ENCODE measurements around the gene MAFB. TPM values are rescaled to one million over a fixed set of nuclear protein-coding genes. Genes with fewer than 3 reads are reported as not detected.

Gene MAFB
- total RNA-seq, 1 experiment from 2014 or later = 0.17 TPM

GRCh38 chr20:40673442-40673841 lies 15.6 kb downstream of the MAFB start:
- Mint-ChIP-seq H3K9me3 (ENCODE audit: low read depth, unreplicated experiment) (no peaks in the 10 kb centered on the region), H3K36me3 (ENCODE audit: insufficient read depth, unreplicated experiment) (peaks cover 4% of the 10 kb centered on the region), H3K4me3 (ENCODE audit: low read depth, unreplicated experiment) (no peak overlapping the region), H3K27ac (ENCODE audit: unreplicated experiment) (peak overlapping the region; percentile 40), H3K4me1 (ENCODE audit: low read depth, unreplicated experiment) (peaks cover 9% of the 10 kb centered on the region), H3K27me3 (ENCODE audit: unreplicated experiment) (peaks cover 45% of the 10 kb centered on the region)
- DNase-seq = peak; percentile 56
- intact Hi-C loops (cut with micrococcal nuclease; ENCODE audit: unreplicated experiment) = no loop called here
- CTCF ChIA-PET = interaction anchor here (0.6 to 1.2 kb wide), 3 partner anchors 8 to 638 kb away, joined by 3 to 5 read pairs (median 3); partner anchors contain the start of gene MAFB
- BruUV-seq (replicated peaks) = no TSS peak
- TF ChIP-seq, protein P1, sequence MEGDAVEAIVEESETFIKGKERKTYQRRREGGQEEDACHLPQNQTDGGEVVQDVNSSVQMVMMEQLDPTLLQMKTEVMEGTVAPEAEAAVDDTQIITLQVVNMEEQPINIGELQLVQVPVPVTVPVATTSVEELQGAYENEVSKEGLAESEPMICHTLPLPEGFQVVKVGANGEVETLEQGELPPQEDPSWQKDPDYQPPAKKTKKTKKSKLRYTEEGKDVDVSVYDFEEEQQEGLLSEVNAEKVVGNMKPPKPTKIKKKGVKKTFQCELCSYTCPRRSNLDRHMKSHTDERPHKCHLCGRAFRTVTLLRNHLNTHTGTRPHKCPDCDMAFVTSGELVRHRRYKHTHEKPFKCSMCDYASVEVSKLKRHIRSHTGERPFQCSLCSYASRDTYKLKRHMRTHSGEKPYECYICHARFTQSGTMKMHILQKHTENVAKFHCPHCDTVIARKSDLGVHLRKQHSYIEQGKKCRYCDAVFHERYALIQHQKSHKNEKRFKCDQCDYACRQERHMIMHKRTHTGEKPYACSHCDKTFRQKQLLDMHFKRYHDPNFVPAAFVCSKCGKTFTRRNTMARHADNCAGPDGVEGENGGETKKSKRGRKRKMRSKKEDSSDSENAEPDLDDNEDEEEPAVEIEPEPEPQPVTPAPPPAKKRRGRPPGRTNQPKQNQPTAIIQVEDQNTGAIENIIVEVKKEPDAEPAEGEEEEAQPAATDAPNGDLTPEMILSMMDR (IDR thresholded peaks at IDR 0.05; ENCODE audit: unreplicated experiment) = no peak

DNA sequence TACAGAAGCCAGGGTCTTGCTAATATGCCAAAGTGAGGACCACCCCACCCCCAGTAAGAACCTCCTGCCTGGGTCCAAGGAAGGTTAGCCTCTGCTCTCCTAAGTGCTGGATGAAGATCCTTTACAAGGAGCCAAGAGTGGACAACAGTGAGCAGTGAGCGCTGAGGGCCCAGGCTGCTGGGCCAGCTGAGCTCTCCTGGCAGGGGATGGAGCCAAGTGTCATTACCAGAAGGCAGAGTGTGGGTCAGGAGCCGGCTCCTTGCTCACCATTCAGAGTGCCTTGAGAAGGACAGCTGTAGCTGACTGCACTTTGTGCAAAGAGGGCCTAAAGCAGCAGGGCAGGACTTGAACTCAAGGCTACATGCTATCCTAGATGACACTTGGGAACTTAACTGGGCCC lies 16.9 kb downstream of the MAFB start:
- Mint-ChIP-seq H3K27me3 (ENCODE audit: unreplicated experiment) (peaks cover 31% of the 10 kb centered on the region), H3K4me1 (ENCODE audit: low read depth, unreplicated experiment) (peaks cover 9% of the 10 kb centered on the region), H3K27ac (ENCODE audit: unreplicated experiment) (no peak overlapping the region), H3K4me3 (ENCODE audit: low read depth, unreplicated experiment) (no peak overlapping the region), H3K9me3 (ENCODE audit: low read depth, unreplicated experiment) (no peaks in the 10 kb centered on the region), H3K36me3 (ENCODE audit: insufficient read depth, unreplicated experiment) (peaks cover 4% of the 10 kb centered on the region)
- CTCF ChIA-PET = no interaction called here
- intact Hi-C loops (cut with micrococcal nuclease; ENCODE audit: unreplicated experiment) = no loop called here
- BruUV-seq (replicated peaks) = no TSS peak
- DNase-seq = no peak
- TF ChIP-seq, protein P1 (IDR thresholded peaks at IDR 0.05; ENCODE audit: unreplicated experiment) = no peak

- intact Hi-C loops (cut with micrococcal nuclease; ENCODE audit: unreplicated experiment) = no loop called here
- Mint-ChIP-seq H3K36me3 (ENCODE audit: insufficient read depth, unreplicated experiment) (peaks cover 4% of the 10 kb centered on the region), H3K27me3 (ENCODE audit: unreplicated experiment) (peaks cover 13% of the 10 kb centered on the region), H3K4me1 (ENCODE audit: low read depth, unreplicated experiment) (peaks cover 9% of the 10 kb centered on the region), H3K27ac (ENCODE audit: unreplicated experiment) (no peak overlapping the region), H3K4me3 (ENCODE audit: low read depth, unreplicated experiment) (no peak overlapping the region), H3K9me3 (ENCODE audit: low read depth, unreplicated experiment) (no peaks in the 10 kb centered on the region)
- TF ChIP-seq, protein P1 (IDR thresholded peaks at IDR 0.05; ENCODE audit: unreplicated experiment) = no peak
- BruUV-seq (replicated peaks) = no TSS peak
- CTCF ChIA-PET = interaction anchor here (1.0 kb wide), 1 partner anchor 19 kb away, joined by 5 read pairs; the partner anchor contains the start of gene MAFB
- no peak for DNase-seq
These were observed 18.8 kb downstream of the MAFB start for GRCh38 chr20:40670253-40670652.

DNA sequence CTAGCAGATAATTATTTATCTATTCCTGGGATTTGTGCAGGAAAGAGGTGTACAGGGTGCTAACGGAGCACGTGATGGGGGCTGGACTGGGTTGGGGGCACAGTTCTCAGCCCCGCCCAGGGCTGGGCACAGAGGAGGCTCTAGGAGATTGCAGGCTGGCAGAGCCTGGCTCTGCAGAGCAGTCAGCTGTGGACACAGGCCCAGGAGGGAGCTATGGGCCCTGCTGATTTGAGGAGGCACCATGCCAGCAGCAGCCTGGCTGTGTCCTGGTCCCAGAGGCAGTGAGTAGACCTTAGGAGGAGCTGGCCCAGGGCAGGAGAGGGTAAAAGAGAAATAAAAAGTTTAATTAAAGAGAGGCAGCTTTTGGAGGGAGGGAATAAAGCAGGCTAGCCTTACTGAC lies 19.3 kb downstream of the MAFB start:
- CTCF ChIA-PET = interaction anchor here (1.0 kb wide), 1 partner anchor 20 kb away, joined by 5 read pairs; the partner anchor contains the start of gene MAFB
- H3K36me3 Mint-ChIP-seq (ENCODE audit: insufficient read depth, unreplicated experiment) = peaks cover 4% of the 10 kb centered on the region
- no peak for DNase-seq
- H3K27ac Mint-ChIP-seq (ENCODE audit: unreplicated experiment) = no peak overlapping the region
- H3K9me3 Mint-ChIP-seq (ENCODE audit: low read depth, unreplicated experiment) = no peaks in the 10 kb centered on the region
- H3K4me3 Mint-ChIP-seq (ENCODE audit: low read depth, unreplicated experiment) = no peak overlapping the region
- intact Hi-C loops (cut with micrococcal nuclease; ENCODE audit: unreplicated experiment) = loop anchor here (2.0 kb wide), 1 partner anchor 107 kb away; no protein-coding TSS in a partner anchor
- peaks cover 9% of the 10 kb centered on the region for H3K4me1 Mint-ChIP-seq (ENCODE audit: low read depth, unreplicated experiment)
- TF ChIP-seq, protein P1 (IDR thresholded peaks at IDR 0.05; ENCODE audit: unreplicated experiment) = no peak
- BruUV-seq (replicated peaks) = no TSS peak
- peaks cover 13% of the 10 kb centered on the region for H3K27me3 Mint-ChIP-seq (ENCODE audit: unreplicated experiment)
